NCI-H2196 (cell line): ENCODE measurements around the gene NUDT6.
"Not testable (repeated sequence)": the region's sequence is repeated elsewhere in the genome, so short reads cannot be mapped to it uniquely, and the experiment has no call there.

ENCODE experiments used
- DNase-seq: peaks from one replicate; lab custom pipeline; 2025; ENCODE audit not compliant: unreplicated experiment; lab: John Stamatoyannopoulos, UW

Gene NUDT6

DNA sequence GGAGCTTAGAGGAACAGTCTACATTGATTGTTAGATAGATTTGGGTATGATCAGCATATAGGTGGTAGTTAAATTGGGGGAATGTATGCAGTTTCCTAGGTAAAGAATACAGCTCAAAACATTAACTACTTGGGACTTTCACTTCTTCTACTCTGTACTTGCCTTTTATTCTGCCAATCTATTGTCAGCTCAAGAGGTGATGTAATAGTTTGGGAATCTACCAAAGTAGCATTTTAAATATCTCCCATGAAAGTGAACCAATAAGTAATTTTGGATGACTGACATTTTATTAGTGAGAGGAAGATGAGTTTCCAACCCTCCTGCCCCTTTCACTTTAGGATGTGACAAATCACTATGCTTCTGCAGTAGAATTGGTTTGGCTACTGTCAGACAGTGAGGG lies 43.4 kb downstream of the NUDT6 start:
- no peak for DNase-seq

DNA sequence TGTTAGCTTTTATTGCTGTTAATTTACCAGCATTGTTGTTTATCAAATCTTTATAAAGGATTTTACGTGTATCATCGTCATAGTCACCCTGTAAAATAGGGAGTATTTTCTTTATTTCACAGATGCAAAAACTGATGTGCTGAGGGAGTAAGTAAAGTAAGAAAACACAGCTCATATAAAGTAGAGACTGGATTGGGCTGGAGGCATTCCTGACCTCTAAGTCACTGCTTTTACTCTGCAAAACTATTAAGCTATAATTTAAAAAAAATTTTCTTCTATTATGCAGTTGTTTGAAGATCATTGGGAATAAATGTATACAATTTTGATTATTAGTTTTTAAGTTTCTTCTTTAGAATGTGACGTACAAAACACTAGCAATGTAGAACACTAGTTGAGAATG lies 45.9 kb downstream of the NUDT6 start:
- no peak for DNase-seq

GRCh38 chr4:122875949-122876348 lies 46.4 kb downstream of the NUDT6 start:
- no peak for DNase-seq

DNA sequence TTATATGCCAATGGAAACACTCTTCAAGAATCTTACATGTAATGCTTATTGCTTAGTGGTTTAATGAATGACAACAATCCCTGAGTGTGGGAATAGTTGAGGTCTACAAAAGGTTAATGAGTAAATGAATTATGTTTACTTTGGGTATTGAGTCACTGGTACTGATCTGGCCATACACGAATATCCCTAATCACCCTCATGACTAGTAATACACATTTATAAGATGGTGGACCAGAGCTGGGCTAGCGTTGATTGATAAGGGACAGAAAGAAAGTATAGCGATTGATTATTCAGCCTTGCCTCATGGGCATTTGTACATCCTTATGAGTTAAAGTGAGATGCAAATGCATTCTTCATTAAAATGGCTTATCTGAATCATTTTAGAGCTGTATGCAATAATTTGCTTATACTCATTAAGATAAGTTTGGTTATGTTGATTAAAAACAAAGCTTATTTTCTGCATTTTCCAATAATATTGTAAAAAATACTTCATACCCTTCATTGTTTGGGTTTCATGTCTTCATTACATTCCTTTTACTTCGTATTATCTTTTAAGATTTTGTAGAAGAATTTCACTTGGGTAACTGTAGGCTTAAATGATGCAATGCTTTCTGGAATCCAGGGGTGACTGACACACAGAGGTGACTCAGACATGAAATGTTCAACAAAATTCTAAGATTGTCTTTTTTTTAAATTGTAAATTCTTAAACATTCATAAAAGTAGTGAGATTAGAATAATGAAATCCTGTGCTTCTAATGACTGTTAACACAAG lies 48.4 kb downstream of the NUDT6 start:
- DNase-seq = no peak

- DNase-seq = no peak
Measured at GRCh38 chr4:122873146-122873545, 49.3 kb downstream of the NUDT6 start.

DNA sequence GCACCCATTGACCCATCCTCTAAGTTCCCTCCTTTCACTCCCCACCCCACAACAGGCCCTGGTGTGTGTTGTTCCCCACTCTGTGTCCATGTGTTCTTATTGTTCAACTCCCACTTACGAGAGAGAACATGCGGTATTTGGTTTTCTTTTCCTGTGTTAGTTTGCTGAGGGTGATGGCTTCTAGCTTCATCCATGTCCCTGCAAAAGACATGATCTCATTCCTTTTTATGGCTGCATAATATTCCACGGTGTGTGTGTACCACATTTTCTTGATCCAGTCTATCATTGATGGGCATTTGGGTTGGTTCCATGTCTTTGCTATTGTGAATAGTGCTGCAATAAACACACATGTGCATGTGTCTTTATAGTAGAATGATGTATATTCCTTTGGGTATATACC lies 54.2 kb downstream of the NUDT6 start:
- not testable (repeated sequence) for DNase-seq

DNA sequence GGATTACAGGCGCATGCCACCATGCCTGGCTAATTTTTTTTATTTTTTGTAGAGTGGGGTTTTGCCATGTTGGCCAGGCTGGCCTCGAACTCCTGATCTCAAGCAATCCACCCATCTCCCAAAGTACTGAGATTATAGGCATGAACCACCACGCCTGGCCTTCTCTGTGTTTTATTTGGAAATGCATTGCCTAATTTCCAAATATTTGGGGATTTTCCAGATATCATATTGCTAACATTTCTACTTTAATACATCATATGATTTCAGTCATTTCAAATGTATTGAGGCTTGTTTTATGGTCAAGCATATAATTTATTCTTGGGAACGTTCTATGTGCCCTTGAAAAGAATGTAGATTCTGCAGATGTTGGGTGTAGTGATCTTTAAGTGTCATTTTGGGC lies 57.0 kb downstream of the NUDT6 start:
- no peak for DNase-seq

DNA sequence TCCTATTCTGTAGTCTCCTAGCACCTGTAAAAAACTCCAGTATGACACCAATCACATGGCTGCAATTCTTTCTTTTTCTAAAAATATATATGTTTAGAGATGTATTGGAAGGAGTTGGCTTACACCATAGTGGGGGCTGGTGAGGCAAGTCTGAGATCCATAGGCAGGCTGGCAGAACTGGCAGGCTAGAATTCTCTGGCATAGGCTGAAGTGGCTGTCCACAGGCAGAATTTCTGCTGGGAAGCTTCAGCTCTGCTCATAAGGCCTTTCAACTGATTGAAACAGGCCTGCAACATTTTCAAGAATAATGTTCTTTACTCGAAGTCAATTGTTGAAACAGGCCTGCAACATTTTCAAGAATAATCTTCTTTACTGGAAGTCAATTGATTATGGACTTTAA lies 58.8 kb downstream of the NUDT6 start:
- no peak for DNase-seq

DNA sequence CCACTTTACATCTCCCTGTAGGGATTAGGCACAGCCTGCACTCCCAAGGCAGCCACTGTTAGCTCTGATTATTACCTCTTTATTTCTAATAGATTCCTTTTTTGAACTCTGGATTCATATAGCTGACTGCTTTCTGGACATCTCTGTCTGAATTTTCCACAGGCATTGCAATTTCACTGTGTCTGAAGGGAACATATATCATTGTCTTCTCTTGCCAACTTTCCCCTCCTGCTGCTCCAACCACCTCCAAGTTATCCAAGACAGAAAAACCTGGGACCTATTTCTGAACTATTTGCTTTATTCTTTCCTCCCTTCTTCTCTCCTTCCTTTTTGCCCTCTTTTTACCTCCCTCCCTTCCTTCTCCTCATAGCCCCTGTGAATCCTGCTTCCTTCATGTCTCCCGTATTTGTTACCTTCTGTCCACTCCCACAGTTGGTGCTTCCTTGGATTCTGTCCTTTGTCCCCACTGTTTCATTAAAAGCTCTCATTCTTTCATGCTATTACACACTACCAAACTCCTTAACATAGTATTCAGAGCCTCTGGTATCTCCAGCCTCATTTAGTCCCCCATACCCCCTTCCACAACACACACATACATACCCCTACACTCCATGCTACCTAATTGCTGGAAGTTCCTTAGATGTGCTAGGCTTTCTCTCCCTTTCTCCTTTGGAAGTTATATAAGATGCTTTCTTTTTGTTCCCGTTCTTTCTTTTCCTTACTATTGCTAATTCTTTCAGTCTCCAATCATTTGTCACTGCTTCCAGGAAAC lies 61.0 kb downstream of the NUDT6 start:
- no peak for DNase-seq

DNA sequence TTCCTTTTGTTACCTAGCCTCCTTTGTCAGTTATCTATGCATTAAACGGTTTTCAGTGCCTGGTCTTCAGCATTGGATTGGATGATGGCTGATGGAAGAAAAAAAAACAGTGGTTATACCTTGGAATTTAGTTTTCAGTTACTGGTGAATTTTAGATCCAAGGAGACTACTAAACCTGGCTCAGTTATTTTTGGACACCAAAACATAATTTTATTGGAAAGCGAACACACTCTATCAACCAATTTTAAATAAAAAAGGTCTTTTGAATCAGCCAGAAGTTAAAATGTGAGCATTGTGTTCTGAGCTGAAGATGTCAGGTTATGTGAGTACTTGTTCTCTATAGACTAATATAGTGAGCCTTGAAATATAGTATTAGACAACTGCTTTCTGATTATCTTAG lies 63.7 kb downstream of the NUDT6 start:
- DNase-seq = no peak

DNA sequence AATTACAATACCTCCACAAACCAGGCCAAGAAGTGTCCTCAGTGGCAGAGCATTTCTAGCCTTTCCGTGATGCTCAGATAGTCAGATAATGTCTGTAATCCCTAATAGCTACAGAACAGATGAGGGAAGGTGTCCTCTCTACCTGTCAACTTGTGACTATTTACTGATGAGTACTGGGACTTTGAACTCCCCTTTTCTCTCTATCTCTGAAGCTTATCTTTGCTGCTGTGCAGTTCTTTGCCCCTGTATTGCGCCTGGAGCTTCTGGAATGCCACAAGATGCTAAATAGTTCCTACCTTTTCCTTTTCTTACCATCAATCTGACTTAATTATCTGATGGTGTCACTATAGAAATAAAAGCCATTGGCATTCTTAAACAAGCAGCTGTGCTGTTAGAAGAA lies 65.2 kb downstream of the NUDT6 start:
- DNase-seq = no peak

GRCh38 chr4:122855353-122855890 lies 67.0 kb downstream of the NUDT6 start:
- DNase-seq = no peak

DNA sequence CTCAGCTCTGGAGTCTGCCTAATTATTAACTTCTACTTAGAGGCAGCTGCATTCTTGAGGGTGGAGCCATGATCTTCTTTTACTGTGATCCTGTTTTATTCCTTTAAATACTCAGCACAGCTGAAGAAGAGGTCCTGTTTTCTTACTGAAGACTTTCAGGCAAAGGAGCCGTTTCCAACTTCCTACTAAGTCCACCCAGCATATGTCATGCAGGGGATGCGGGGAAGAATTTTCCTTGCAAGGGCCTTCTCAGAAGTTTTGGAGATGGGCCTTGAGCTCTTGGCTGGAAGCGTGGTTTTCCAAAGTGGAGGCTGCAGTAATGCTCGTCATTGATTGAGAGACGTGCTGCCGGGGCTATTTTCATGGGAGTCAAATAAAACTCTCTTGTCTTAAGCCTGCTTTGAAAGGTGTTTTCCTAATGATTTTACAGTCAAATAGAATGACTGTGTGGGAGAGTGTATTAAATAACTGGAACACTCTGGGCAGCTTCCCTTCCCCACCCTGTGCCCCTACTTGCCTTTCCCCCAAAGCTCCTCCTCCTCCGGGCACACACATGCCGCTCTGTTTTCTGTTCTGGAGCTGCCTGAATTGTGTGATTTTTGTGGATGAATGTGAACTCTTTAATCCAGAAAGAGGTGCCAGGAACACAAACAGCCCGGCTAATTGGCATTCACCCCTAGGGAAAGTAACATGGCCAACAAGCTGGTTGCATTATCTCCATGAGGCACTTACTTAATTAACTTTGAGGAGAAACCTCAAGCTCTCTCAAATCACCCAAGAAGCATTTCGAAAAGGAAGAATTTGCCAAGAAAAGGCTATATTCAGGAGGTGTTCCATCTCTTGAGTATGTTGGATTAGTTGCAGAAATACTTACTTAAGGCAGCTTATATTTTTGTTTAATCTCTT lies 67.7 kb downstream of the NUDT6 start:
- no peak for DNase-seq

- DNase-seq = no peak
Measured at GRCh38 chr4:122851568-122851967, 70.8 kb downstream of the NUDT6 start.

- not testable (repeated sequence) for DNase-seq
Measured at GRCh38 chr4:122849789-122850188, 72.6 kb downstream of the NUDT6 start.

DNA sequence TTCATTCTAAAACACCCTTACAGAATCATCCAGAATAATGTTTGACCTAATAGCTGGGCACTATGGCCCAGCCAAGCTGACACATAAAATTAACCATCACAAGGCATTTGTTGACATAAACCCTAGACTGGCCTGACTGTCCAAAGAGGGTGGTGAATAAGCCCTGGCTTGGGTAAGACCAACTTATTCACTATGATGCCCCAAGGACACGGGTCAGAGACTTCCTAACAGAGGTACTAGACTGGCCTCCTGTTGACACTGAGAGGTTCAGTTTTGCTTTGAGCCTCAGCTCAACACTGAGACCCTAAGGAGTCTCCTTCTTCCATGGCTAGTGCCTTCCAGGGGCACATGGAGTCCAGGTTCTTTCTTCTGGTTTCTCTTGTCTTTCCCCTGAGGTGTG lies 74.5 kb downstream of the NUDT6 start:
- no peak for DNase-seq

GRCh38 chr4:122845760-122846159 lies 76.6 kb downstream of the NUDT6 start:
- DNase-seq = no peak

DNA sequence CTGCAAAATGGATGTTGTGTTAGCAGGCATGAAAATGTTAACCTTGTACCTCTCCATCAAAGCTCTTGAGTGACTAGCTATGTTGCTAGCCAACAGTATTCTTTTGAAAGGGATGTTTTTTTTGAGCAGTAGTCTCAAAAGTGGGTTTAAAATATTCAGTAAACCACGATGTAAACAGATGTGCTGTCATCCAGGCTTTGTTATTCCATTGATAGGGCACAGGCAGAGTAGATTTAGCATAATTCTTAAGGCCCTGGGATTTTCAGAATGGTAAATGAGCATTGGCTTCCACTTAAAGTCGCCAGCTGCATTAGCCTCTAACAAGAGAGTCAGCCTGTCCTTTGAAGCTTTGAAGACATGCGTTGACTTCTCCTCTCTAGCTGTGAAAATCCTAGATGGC lies 77.3 kb downstream of the NUDT6 start:
- no peak for DNase-seq

DNA sequence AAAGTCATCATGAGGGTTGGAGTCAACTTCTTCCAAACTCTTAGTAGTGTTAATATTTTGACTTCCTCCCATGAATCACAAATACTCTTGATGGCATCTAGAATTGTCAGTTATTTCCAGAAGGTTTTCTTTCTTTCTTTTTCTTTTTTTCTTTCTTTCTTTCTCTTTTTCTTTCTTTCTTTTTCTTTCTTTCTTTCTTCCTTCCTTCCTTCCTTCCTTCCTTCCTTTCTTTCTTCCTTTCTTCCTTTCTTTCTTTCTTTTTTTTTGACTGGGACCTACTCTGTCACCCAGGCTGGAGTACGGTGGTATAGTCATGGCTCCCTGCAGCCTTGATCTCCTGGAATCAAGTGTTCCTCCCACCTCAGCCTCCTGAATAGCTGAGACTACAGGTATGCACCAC lies 78.0 kb downstream of the NUDT6 start:
- not testable (repeated sequence) for DNase-seq

GRCh38 chr4:122842984-122843531 lies 79.3 kb downstream of the NUDT6 start:
- no peak for DNase-seq
